T-helper 2 cell (primary cell): Measurements from ENCODE around the gene BTBD10.
A peak's percentile ranks its signal among the peaks of the same experiment; 100 is the strongest.
"Not testable (repeated sequence)": the region's sequence is repeated elsewhere in the genome, so short reads cannot be mapped to it uniquely, and the experiment has no call there.

ENCODE experiments used
- DNase-seq, 5 experiments: peaks; one replicate each; pipeline versions ENCODE4 v3.0.0 to v3.0.0-alpha.2; 2012 to 2022

Gene BTBD10

GRCh38 chr11:13440100-13440855 is 22.7 kb downstream of the BTBD10 start:
- DNase-seq, result no peak

- DNase-seq, result no peak
These were observed 24.7 kb downstream of the BTBD10 start for GRCh38 chr11:13438291-13438690.

DNA sequence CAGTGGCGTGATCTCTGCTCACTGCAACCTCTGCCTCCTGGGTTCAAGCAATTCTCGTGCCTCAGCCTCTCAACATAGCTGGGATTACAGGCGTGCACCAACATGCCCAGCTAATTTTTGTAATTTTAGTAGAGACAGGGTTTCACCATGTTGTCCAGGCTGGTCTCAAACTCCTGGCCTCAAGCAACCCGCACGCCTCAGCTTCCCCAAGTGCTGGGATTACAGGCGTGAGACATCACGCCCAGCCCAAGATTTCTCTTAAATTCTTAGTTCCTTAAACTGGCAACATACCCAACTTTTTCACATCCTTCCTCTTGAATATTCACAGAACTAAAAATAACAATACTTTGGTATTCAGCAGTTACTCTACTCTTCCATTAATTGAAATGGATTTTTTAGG is 26.2 kb downstream of the BTBD10 start:
- DNase-seq, result not testable (repeated sequence)

DNA sequence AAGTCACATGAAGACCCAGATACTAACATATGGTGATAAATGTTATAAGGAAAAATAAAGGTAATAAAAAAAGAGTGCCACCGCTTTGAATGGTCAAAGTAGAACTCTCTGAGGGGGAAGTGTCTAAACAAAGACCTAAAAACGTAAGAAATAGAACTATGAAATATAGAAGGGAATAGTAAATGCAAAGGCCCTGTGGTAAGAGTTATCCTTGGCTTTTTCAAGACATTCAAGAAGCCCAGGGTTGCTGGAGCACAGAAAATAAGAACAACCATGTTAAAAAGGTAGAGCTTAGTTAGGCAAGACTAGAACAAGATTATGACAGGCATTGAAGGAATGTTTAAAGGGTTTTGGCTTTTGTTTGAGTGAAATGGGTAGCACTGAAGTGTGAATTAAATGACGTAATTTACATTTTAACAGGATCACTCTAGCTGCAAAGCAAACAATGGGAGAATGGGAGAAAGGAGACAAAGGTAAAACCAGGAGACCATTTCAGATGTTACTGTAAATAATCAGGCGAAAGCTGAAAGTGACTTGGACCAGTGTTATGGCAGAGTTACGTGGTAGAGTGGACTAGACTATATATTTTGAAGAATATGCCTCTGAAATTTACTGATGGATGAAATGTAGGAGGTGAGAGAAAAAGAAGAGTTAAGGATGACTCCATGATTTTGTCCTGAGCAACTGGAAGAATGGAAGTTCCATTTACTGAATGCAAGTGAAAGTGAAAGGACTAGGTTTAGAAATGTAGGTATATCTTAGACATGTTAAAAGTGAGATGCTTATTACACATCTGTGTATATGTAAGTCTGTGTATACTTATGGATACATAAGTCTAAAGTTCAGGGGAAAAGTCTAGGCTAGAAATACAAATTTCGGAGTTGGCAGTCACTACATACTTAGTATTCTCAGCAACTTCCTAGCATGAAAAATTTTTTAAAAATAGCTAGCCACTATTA is 28.5 kb downstream of the BTBD10 start:
- no peak for DNase-seq

GRCh38 chr11:13433437-13433836 is 29.6 kb downstream of the BTBD10 start:
- DNase-seq, result no peak

- DNase-seq, result no peak
These were observed 33.2 kb downstream of the BTBD10 start for GRCh38 chr11:13429836-13430235.

DNA sequence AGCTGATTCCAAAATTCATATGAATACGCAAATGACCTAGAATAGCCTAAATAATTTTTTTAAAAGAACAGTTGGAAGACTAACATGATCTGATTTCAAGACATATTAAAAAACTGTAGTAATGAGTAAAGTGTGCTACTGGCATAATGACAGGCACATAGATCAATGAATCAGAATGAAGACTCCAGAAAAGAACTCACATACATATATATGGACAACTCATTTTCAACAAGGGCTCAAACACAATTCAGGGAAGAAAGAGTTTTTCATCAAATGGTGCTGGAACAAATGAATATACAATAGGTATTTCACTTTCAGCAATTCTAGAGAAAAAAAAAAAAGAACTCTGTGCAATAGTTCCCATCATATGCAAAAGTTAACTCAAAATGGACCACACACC is 33.7 kb downstream of the BTBD10 start:
- no peak for DNase-seq

GRCh38 chr11:13427440-13427839 is 35.6 kb downstream of the BTBD10 start:
- DNase-seq, result no peak

DNA sequence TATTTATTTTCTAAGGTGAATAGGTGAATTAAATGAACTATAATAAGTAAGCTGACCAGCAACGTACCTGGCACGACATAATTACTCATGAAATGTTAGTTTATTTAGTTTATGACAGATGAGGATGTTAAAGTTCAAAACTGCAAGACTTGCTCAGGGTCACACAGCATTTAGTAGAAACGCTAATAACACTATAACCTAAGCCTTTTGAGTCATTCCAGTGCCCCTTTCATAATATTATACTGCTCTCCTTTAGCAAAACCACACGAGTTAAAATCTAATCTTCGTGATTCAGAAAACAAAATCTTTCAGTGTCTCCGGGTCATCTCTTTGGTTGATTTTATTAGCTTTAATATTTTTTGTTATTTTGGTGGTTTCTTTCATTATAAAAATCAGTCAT is 39.6 kb downstream of the BTBD10 start:
- no peak for DNase-seq

DNA sequence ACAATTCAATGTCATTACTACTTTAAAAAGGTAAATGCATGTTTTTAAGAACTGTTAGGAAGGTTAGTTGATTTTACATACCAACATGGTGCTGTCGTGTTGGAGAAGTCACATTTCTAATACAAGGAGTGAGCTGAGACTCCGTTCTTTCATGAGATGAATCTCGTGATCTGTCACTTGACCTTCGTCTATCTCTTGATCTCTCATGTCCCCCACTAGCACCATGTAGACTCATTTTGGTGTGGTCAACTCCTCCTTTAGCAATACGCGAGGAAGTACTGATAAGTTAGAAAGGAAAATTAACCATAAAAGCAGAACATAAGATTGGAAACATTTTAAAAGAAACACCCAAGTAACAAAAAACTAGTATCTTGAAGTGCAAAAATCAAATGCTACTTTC is 41.5 kb downstream of the BTBD10 start:
- no peak for DNase-seq

GRCh38 chr11:13415201-13415600 is 47.8 kb downstream of the BTBD10 start:
- DNase-seq, result no peak

DNA sequence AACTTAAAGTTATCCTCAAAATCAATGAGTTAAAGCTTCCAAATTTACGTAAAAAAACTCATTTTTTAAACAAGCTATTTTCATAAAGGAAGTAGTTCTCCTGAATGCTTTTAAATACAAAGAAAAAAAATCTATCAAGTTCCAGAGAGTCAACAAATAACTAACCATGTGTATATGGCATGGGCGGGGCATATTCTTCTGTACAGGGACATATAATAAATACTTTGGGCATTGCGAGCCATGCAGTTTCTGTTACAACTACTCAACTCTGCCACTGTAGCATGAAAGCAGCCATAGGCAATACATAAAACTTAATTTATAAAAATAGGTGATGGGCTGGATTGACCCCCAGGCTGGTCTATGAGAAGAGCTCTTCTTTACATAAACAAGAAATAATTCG is 57.8 kb downstream of the BTBD10 start:
- DNase-seq, result no peak

GRCh38 chr11:13398335-13398734 is 64.7 kb downstream of the BTBD10 start:
- not testable (repeated sequence) for DNase-seq

DNA sequence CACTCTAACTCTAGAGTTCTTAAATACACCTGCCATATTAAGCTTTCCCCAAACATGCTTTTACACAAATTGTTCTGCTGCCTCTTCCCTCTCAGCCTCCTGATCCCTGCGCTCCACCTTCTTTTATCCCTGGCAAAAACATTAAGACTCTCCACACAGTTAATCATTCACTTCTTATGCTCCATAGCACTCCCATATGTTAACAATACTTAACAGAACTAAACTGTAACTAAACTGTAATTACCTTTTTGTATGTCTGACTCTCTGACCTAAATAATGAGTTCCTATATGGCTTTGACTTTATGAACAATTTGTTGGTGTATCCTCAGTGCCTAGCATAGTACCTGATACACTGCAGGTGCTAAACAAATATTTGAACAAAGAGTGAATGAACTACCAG is 71.8 kb downstream of the BTBD10 start:
- no peak for DNase-seq

GRCh38 chr11:13388741-13389140 is 74.3 kb downstream of the BTBD10 start:
- no peak for DNase-seq

GRCh38 chr11:13386567-13386966 is 76.5 kb downstream of the BTBD10 start:
- DNase-seq, result no peak

- DNase-seq, result peak in 1 of 5 experiments; percentile 28
These were observed 77.9 kb downstream of the BTBD10 start for GRCh38 chr11:13384908-13385640.

DNA sequence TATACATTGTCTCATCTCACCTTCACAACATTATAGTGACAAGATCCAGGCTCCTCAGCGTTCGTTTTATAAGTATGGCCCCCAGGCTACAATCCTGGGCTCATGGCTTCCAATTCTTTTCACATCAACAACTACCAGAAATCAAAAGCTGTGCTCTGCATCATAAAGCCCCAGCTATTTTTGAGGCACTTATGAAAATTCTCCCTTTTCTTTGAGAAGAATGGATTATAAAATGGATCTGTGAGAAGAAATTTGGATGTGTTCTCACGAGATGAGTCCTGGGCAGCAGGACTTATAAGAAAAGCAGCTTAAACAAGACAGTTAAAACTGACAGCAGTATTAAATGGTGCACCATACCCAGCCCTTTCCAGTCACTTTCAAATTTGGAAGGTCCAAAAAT is 80.3 kb downstream of the BTBD10 start:
- DNase-seq, result no peak

DNA sequence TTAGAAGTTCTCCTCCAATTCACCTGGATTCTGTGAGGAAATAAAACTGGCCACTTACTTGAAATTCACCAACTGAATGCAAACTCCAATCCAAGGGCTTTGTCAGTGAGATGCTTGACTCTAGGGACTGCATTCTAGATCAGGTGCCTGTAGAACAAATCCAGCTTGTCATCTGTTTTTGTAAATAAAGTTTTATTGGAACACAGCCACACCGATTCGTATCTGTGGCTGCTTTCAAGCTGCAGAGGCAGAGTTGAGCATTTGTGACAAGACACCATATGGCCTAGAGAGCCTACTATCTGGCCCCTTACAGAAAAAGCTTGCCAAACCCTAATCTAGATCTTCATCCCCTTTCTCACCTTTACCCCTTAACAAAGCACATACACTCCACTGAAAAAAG is 82.3 kb downstream of the BTBD10 start:
- no peak for DNase-seq

- no peak for DNase-seq
These were observed 84.7 kb downstream of the BTBD10 start for GRCh38 chr11:13378316-13378715.

DNA sequence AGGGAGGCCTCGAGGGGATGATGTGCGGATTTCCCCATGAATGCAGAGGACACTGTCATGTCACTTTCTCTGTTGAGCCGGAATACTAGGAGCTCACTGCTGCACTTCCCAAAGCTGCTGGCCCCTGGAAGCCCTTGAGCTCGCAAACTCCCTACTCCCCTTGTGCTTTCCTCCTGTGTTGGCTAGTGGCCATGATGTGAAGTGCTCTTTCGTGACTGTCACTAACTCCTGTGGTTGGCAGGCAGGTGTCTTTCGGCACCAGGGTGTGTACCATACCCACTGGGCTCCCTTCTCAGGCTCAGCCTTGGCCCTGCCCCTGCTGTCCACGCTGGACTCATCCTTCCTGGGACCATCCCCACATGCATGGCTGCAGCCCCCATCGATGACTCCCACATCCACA is 86.2 kb downstream of the BTBD10 start:
- no peak for DNase-seq

- DNase-seq, result no peak
These were observed 86.6 kb downstream of the BTBD10 start for GRCh38 chr11:13376402-13376801.

- no peak for DNase-seq
These were observed 87.2 kb downstream of the BTBD10 start for GRCh38 chr11:13375798-13376197.
